ENCODE data around the gene E2F1.

The E2F1 gene

GRCh38 chr20:33670715-33671499, 15.3 kb downstream of the E2F1 start:
- DNase-seq, result no peak

GRCh38 chr20:33669873-33670640, 16.1 kb downstream of the E2F1 start:
- no peak for DNase-seq

GRCh38 chr20:33669224-33669623, 17.0 kb downstream of the E2F1 start:
- DNase-seq, result no peak

- DNase-seq, result no peak
Measured at GRCh38 chr20:33668466-33669155, 17.6 kb downstream of the E2F1 start.

GRCh38 chr20:33667676-33668465, 18.3 kb downstream of the E2F1 start:
- DNase-seq, result peak; percentile 93

- DNase-seq, result no peak
Measured at GRCh38 chr20:33667245-33667675, 18.9 kb downstream of the E2F1 start.

- peak; percentile 94 for DNase-seq
Measured at GRCh38 chr20:33666293-33667244, 19.6 kb downstream of the E2F1 start, which contains the start of gene ACTL10. Gene ACTL10 (plus strand): TSS chr20:33666943. CDS start chr20:33667498, 555 bp downstream.

- DNase-seq, result no peak
Measured at GRCh38 chr20:33664762-33665144, 21.4 kb downstream of the E2F1 start.

GRCh38 chr20:33664085-33664761, 22.0 kb downstream of the E2F1 start:
- no peak for DNase-seq

GRCh38 chr20:33663161-33664084, 22.8 kb downstream of the E2F1 start:
- DNase-seq, result peak; percentile 92

- DNase-seq, result no peak
Measured at GRCh38 chr20:33662172-33662571, 24.0 kb downstream of the E2F1 start, which contains the start of gene C20orf144. Gene C20orf144 (plus strand): TSS chr20:33662327. CDS start chr20:33662346, 19 bp downstream.

GRCh38 chr20:33660685-33661058, 25.5 kb downstream of the E2F1 start:
- DNase-seq, result no peak

GRCh38 chr20:33660035-33660684, 26.0 kb downstream of the E2F1 start:
- DNase-seq, result no peak

GRCh38 chr20:33659341-33660034, 26.7 kb downstream of the E2F1 start:
- no peak for DNase-seq

- DNase-seq, result no peak
Measured at GRCh38 chr20:33658929-33659328, 27.3 kb downstream of the E2F1 start.

- DNase-seq, result no peak
Measured at GRCh38 chr20:33658510-33658909, 27.7 kb downstream of the E2F1 start.

GRCh38 chr20:33657704-33658095, 28.5 kb downstream of the E2F1 start:
- DNase-seq, result no peak

Data from retina (tissue), 1 donor.